H1 (cell line): ENCODE results near the gene DCANP1. TPM values are rescaled to one million over a fixed set of nuclear protein-coding genes. Genes with fewer than 3 reads are reported as not detected.

Experiments
- CTCF ChIA-PET: fragments of 300-600 bp; sonication (Branson Sonifier 250); formaldehyde crosslinking; loops from one replicate; lab custom pipeline; 2021; ENCODE audit not compliant: partially characterized antibody; lab: Charles Lee
- POLR2A ChIA-PET: fragments of 300-600 bp; sonication (Branson Sonifier 250); formaldehyde crosslinking; loops from one replicate; lab custom pipeline; 2021; ENCODE audit warnings: inconsistent platforms; ENCODE audit not compliant: partially characterized antibody; lab: Charles Lee
- DNase-seq, 2 experiments: peaks; one replicate each; pipeline versions ENCODE4 v3.0.0 to v3.0.0-alpha.2; 2010 to 2022; ENCODE audit warnings: low spot score in 2 of 2, low read depth in 1 of 2, mixed read lengths in 1 of 2
- FAIRE-seq: peaks from 2 replicates; lab custom pipeline; 2011; peaks lifted over from hg19 to GRCh38; lab: Jason Lieb, UNC
- H2AFZ ChIP-seq: 2 replicates; pipeline ENCODE4 v1.8.1; 2012; ENCODE audit warnings: low read length, inconsistent platforms
- H2AK5ac ChIP-seq: 2 replicates; pipeline ENCODE4 v1.6.1; 2013; ENCODE audit warnings: low read depth, low read length
- H2BK120ac ChIP-seq: replicated peaks from 2 replicates; pipeline ENCODE3; 2013; ENCODE audit warnings: low read depth, low read length, inconsistent platforms
- H2BK12ac ChIP-seq: 2 replicates; pipeline ENCODE4 v1.6.1; 2013; ENCODE audit warnings: low read depth, low read length
- H2BK15ac ChIP-seq: 2 replicates; pipeline ENCODE4 v1.6.1; 2013; ENCODE audit warnings: low read length
- H2BK20ac ChIP-seq: 2 replicates; pipeline ENCODE4 v1.6.1; 2013; ENCODE audit warnings: low read length
- H2BK5ac ChIP-seq: 2 replicates; pipeline ENCODE4 v1.6.1; 2013; ENCODE audit warnings: low read depth, low read length
- H3K14ac ChIP-seq: 2 replicates; pipeline ENCODE4 v1.6.1; 2013; ENCODE audit warnings: inconsistent platforms; ENCODE audit not compliant: insufficient read length
- H3K18ac ChIP-seq: 2 replicates; pipeline ENCODE4 v1.6.1; 2013; ENCODE audit warnings: low read length; ENCODE audit errors: extremely low read depth
- H3K23ac ChIP-seq: 2 replicates; pipeline ENCODE4 v1.6.1; 2013; ENCODE audit warnings: inconsistent platforms; ENCODE audit not compliant: insufficient read length
- H3K23me2 ChIP-seq: 2 replicates; pipeline ENCODE4 v1.6.1; 2013; ENCODE audit warnings: low read depth, low read length
- H3K27ac ChIP-seq: 2 replicates; pipeline ENCODE4 v1.6.1; 2011; ENCODE audit warnings: low read depth, low read length, inconsistent platforms
- H3K27me3 ChIP-seq, 4 experiments: replicated peaks in 1 of 4; 1 replicate in 1 of 4; 2 replicates in 3 of 4; pipeline versions ENCODE4 v1.6.1 to v1.8.1; 2011 to 2013; ENCODE audit warnings: low read length in 3 of 4, mild to moderate bottlenecking in 3 of 4, inconsistent platforms in 2 of 4, mixed read lengths in 2 of 4, moderate library complexity in 1 of 4; ENCODE audit not compliant: control insufficient read depth in 3 of 4, insufficient read depth in 3 of 4; ENCODE audit errors: extremely low read depth in 1 of 4
- H3K36me3 ChIP-seq, 4 experiments: 2 replicates each; pipeline versions ENCODE4 v1.6.1 to v1.8.1; 2011 to 2013; ENCODE audit warnings: mild to moderate bottlenecking in 4 of 4, low read length in 3 of 4, moderate library complexity in 2 of 4, control low read depth in 1 of 4, inconsistent platforms in 1 of 4; ENCODE audit not compliant: insufficient read depth in 4 of 4, control insufficient read depth in 2 of 4
- H3K4ac ChIP-seq: replicated peaks from 2 replicates; pipeline ENCODE3; 2013; ENCODE audit warnings: low read length, low read depth, mixed read lengths, inconsistent platforms; ENCODE audit not compliant: insufficient read length
- H3K4me1 ChIP-seq, 4 experiments: replicated peaks in 1 of 4; 1 replicate in 1 of 4; 2 replicates in 3 of 4; pipeline versions ENCODE4 v1.6.1 to v1.8.1; 2011 to 2013; ENCODE audit warnings: low read length in 3 of 4, inconsistent platforms in 2 of 4, mixed read lengths in 1 of 4; ENCODE audit not compliant: insufficient read depth in 4 of 4, control insufficient read depth in 3 of 4
- H3K4me2 ChIP-seq, 2 experiments: 2 replicates each; pipeline versions ENCODE4 v1.6.1 to v1.8.1; 2011 to 2013; ENCODE audit warnings: low read depth in 2 of 2, low read length in 2 of 2, control low read depth in 1 of 2, inconsistent platforms in 1 of 2, mild to moderate bottlenecking in 1 of 2; ENCODE audit not compliant: insufficient read depth in 1 of 2
- H3K4me3 ChIP-seq, 4 experiments: fragments of 200-600, 300-600 bp in 1 of 4; sonication (generic), shearing (Covaris generic), sonication (Bioruptor Twin) in 1 of 4; 2 replicates each; pipeline versions ENCODE4 v1.5.1 to v1.8.1; 2011 to 2016; ENCODE audit warnings: low read length in 4 of 4, low read depth in 3 of 4, control low read depth in 2 of 4, inconsistent platforms in 2 of 4, mild to moderate bottlenecking in 2 of 4, mixed read lengths in 1 of 4, moderate library complexity in 1 of 4; ENCODE audit not compliant: insufficient read depth in 2 of 4; ENCODE audit errors: extremely low read depth in 1 of 4
- H3K56ac ChIP-seq: replicated peaks from 2 replicates; pipeline ENCODE3; 2013; ENCODE audit warnings: low read depth, mild to moderate bottlenecking, mixed read lengths, low read length, inconsistent platforms; ENCODE audit not compliant: insufficient read length
- H3K79me1 ChIP-seq: 2 replicates; pipeline ENCODE4 v1.6.1; 2013; ENCODE audit warnings: low read depth, low read length, control low read depth
- H3K79me2 ChIP-seq, 2 experiments: 2 replicates each; pipeline versions ENCODE4 v1.6.1 to v1.8.1; 2012 to 2013; ENCODE audit warnings: low read length in 2 of 2, mild to moderate bottlenecking in 2 of 2, inconsistent platforms in 1 of 2; ENCODE audit not compliant: insufficient read depth in 2 of 2, control insufficient read depth in 1 of 2
- H3K9ac ChIP-seq, 4 experiments: replicated peaks in 1 of 4; 1 replicate in 1 of 4; 2 replicates in 3 of 4; pipeline versions ENCODE4 v1.6.1 to v1.8.1; 2011 to 2013; ENCODE audit warnings: low read depth in 3 of 4, low read length in 3 of 4, control low read depth in 2 of 4, mild to moderate bottlenecking in 2 of 4, moderate library complexity in 2 of 4, inconsistent platforms in 1 of 4; ENCODE audit errors: extremely low read depth in 1 of 4
- H3K9me3 ChIP-seq, 2 experiments: 2 replicates each; pipeline versions ENCODE4 v1.6.1 to v1.8.1; 2012 to 2013; ENCODE audit warnings: mild to moderate bottlenecking in 2 of 2, moderate library complexity in 2 of 2, control low read depth in 1 of 2, inconsistent platforms in 1 of 2, low read depth in 1 of 2, low read length in 1 of 2, mixed read lengths in 1 of 2; ENCODE audit not compliant: insufficient read depth in 2 of 2
- H4K20me1 ChIP-seq, 2 experiments: replicated peaks in 1 of 2; 2 replicates each; pipeline versions ENCODE3 to v1.8.1; 2011 to 2013; ENCODE audit warnings: inconsistent platforms in 2 of 2, low read length in 2 of 2, mild to moderate bottlenecking in 1 of 2; ENCODE audit not compliant: insufficient read depth in 2 of 2, control insufficient read depth in 1 of 2
- H4K5ac ChIP-seq: 2 replicates; pipeline ENCODE4 v1.6.1; 2013; ENCODE audit warnings: low read length, low read depth, mixed read lengths, inconsistent platforms; ENCODE audit not compliant: insufficient read length
- H4K8ac ChIP-seq: 2 replicates; pipeline ENCODE4 v1.8.0; 2013; ENCODE audit warnings: mild to moderate bottlenecking, moderate library complexity, low read length, inconsistent platforms; ENCODE audit not compliant: insufficient read depth; ENCODE audit errors: extremely low read depth
- H4K91ac ChIP-seq: replicated peaks from 2 replicates; pipeline ENCODE3; 2013; ENCODE audit warnings: low read length, mixed read lengths, inconsistent platforms; ENCODE audit not compliant: insufficient read length
- CBX5 ChIP-seq: fragments of 300-800, 300-1000 bp; sonication (generic); IDR thresholded peaks from 2 replicates; pipeline ENCODE4 v1.7.1; 2016; ENCODE audit warnings: antibody characterized with exemption, low read length, low read depth
- EP300 ChIP-seq, 2 experiments: IDR thresholded peaks; 1 replicate in 1 of 2; 2 replicates in 1 of 2; pipeline ENCODE4 v1.6.1; 2011 to 2012; ENCODE audit warnings: low read depth in 2 of 2, low read length in 2 of 2, mild to moderate bottlenecking in 2 of 2, borderline replicate concordance in 1 of 2, inconsistent platforms in 1 of 2, moderate library complexity in 1 of 2
- MAFK ChIP-seq: IDR thresholded peaks from 2 replicates; pipeline ENCODE4 v1.6.1; 2012; ENCODE audit warnings: low read depth, mild to moderate bottlenecking, improper control_type of control experiment, low read length
- SRF ChIP-seq: IDR thresholded peaks from 2 replicates; pipeline ENCODE4 v1.6.1; 2011; ENCODE audit warnings: mild to moderate bottlenecking, low read depth, low read length, moderate library complexity
- TBP ChIP-seq: IDR thresholded peaks from 2 replicates; pipeline ENCODE4 v1.6.1; 2011; ENCODE audit warnings: low read depth, low read length, improper control_type of control experiment
- TEAD4 ChIP-seq: IDR thresholded peaks from 2 replicates; pipeline ENCODE4 v1.6.1; 2012; ENCODE audit warnings: low read depth, low read length, inconsistent platforms, mixed read lengths
- whole genome bisulfite sequencing, 2 experiments: shearing (Covaris generic) in 1 of 2; methylation state at CpG; one replicate each; pipeline versions ENCODE4 v1.1.6 to v1.1.7; 2013 to 2015; ENCODE audit warnings: low lambda C conversion rate in 2 of 2, mixed read lengths in 2 of 2, inconsistent platforms in 1 of 2, low coverage in 1 of 2, missing lambda C conversion rate in 1 of 2; ENCODE audit not compliant: insufficient replicate concordance in 2 of 2, insufficient coverage in 1 of 2, insufficient read length in 1 of 2; ENCODE audit errors: extremely low coverage in 1 of 2, missing lambda C conversion rate in 1 of 2; 5-methylcytosine and 5-hydroxymethylcytosine counted together
- polyA plus RNA-seq, 7 experiments: library from polyadenylated mRNA; depleted of rRNA in 3 of 7; stranded (reverse) in 5 of 7; unstranded in 2 of 7; fragments of >200 nt in 5 of 7; fragments of 200-250 nt in 2 of 7; gene quantifications; 1 replicate in 5 of 7; 2 replicates in 1 of 7; 4 replicates in 1 of 7; pipeline versions ENCODE4 v1.2.1 to v1.2.3, GENCODE V29; 2011 to 2013; ENCODE audit warnings: missing spikeins in 2 of 7, mixed read lengths in 2 of 7
- total RNA-seq: library from RNA; stranded (reverse); fragmentation: NEBNext Ultra II Directional; extraction: Animal tissue kit (Norgen Biotek cat#: 25700); gene quantifications from 2 replicates; pipeline ENCODE4 v1.2.1, GENCODE V29; 2021

The DCANP1 gene
- total and polyA plus RNA-seq, 2 of the 8 experiments (the other 6 are each of a cell fraction or from before 2014, with no cell fraction given), result not detected

GRCh38 chr5:135444881-135445280 lies 2.3 kb downstream of the DCANP1 start:
- H3K23me2 ChIP-seq, result no peaks in the 10 kb centered on the region; the same call in 1 of the 2 replicates
- H3K36me3 ChIP-seq, result no peaks in the 10 kb centered on the region
- no peak overlapping the region for H2BK120ac ChIP-seq
- no peak overlapping the region for H3K4me2 ChIP-seq
- H3K23ac ChIP-seq, result no peak overlapping the region
- DNase-seq, result no peak
- H3K4me1 ChIP-seq, result peaks cover 0 to 3% (median 1%) of the 10 kb centered on the region in 4 experiments; a peak in 2 of 7 replicates
- no peak overlapping the region for H3K9ac ChIP-seq
- H3K27me3 ChIP-seq, result peaks cover 0 to 3% (median 0%) of the 10 kb centered on the region in 4 experiments; a peak in 2 of 7 replicates
- no peak overlapping the region for H4K8ac ChIP-seq
- WGBS, 2 experiments, result 99% methylated on average over 6 of the region's 6 CpGs; no CpG with 5 or more reads in 1 of the 2 experiments
- no peak overlapping the region for H3K4me3 ChIP-seq
- no peak for FAIRE-seq
- ChIA-PET CTCF (interaction anchor here (0.6 to 19.4 kb wide), 8 partner anchors 8 to 352 kb away, joined by 3 to 264 read pairs (median 4); no protein-coding TSS in a partner anchor), POLR2A (no interaction called here)
- no peak overlapping the region for H2BK20ac ChIP-seq
- no peak overlapping the region for H3K4ac ChIP-seq
- no peaks in the 10 kb centered on the region for H3K79me2 ChIP-seq
- no peak overlapping the region for H4K91ac ChIP-seq
- H3K56ac ChIP-seq, result no peak overlapping the region
- no peak overlapping the region for H2BK12ac ChIP-seq
- no peaks in the 10 kb centered on the region for H4K20me1 ChIP-seq
- no peak overlapping the region for H2BK15ac ChIP-seq
- H3K9me3 ChIP-seq, result no peaks in the 10 kb centered on the region
- H2AFZ ChIP-seq, result no peak overlapping the region
- H3K18ac ChIP-seq, result no peak overlapping the region
- no peak overlapping the region for H3K14ac ChIP-seq
- H3K27ac ChIP-seq, result no peak overlapping the region
- H2BK5ac ChIP-seq, result no peak overlapping the region
- no peak overlapping the region for H2AK5ac ChIP-seq
- no peak overlapping the region for H4K5ac ChIP-seq
- no peaks in the 10 kb centered on the region for H3K79me1 ChIP-seq
- TF ChIP-seq TEAD4 (no peak), CBX5 (no peak), MAFK (no peak), SRF (no peak), TBP (no peak), EP300 (IDR thresholded peaks at IDR 0.05; ENCODE audit: borderline replicate concordance in 1 of 2, low read depth in 2 of 2, low read length in 2 of 2) (no peak)
